Measurements from ENCODE around the gene CHST1.

CHST1 gene

DNA sequence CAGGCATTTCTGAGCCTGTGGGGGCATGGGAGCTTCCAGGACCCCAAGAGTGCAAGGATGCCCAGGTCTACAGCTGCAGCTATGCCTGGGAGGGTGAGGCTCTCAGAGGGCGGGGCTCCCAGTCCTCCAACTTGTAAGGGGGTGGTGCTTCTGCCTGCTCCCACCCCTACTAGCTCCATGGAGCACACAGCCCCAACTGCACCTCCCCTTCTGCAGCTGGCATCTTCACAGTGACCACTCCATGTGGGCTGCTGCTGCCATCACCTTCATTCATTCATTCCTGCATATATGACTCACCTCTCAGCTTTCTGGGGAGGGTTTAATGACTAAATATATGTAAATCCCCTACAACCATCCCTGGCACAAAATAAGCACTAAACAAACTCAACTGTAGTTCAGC, 43.8 kb downstream of the CHST1 start:
- TF ChIP-seq, protein P1, sequence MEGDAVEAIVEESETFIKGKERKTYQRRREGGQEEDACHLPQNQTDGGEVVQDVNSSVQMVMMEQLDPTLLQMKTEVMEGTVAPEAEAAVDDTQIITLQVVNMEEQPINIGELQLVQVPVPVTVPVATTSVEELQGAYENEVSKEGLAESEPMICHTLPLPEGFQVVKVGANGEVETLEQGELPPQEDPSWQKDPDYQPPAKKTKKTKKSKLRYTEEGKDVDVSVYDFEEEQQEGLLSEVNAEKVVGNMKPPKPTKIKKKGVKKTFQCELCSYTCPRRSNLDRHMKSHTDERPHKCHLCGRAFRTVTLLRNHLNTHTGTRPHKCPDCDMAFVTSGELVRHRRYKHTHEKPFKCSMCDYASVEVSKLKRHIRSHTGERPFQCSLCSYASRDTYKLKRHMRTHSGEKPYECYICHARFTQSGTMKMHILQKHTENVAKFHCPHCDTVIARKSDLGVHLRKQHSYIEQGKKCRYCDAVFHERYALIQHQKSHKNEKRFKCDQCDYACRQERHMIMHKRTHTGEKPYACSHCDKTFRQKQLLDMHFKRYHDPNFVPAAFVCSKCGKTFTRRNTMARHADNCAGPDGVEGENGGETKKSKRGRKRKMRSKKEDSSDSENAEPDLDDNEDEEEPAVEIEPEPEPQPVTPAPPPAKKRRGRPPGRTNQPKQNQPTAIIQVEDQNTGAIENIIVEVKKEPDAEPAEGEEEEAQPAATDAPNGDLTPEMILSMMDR (IDR thresholded peaks at IDR 0.05): no peak

DNA sequence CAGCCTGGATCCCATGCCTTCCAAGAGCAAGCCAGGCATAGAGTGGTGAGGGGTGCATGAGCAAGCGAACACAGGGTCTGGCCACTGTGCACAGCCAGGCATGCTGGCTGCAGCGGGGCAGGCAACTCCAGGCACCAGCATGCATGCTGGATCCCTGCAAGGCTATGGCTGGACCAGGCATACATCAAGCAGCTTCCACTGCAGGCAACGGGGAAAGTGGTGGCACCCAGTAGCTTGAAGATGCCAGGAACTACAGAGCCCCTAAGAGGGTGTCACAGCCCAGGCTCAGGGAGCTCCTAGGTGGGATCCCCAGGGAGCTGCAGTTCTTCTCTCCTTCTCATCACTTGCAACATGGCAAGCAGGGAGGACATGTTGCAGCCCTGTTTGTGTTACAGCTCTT, 45.2 kb downstream of the CHST1 start:
- TF ChIP-seq, protein P1 (IDR thresholded peaks at IDR 0.05): no peak

DNA sequence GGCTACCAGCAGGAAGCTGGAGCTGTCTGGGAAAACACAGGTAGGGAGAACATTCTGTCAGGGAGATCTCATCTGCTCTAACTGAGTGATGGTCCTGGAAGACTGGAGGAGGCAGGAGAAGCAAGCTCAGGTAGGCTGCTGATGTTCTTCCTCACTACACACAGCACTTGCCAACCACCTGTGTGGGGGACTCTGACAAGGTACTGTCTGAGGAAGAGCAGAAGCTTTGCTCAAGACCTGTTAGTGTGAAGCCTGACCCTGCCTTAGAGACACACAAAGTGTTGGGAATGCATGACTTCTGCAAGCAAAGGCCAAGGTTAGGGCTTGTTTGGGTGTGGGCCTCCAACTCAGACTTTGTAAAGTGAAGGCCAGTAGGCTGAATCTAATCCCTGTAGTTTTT, 46.5 kb downstream of the CHST1 start:
- TF ChIP-seq, protein P1 (IDR thresholded peaks at IDR 0.05): no peak

DNA sequence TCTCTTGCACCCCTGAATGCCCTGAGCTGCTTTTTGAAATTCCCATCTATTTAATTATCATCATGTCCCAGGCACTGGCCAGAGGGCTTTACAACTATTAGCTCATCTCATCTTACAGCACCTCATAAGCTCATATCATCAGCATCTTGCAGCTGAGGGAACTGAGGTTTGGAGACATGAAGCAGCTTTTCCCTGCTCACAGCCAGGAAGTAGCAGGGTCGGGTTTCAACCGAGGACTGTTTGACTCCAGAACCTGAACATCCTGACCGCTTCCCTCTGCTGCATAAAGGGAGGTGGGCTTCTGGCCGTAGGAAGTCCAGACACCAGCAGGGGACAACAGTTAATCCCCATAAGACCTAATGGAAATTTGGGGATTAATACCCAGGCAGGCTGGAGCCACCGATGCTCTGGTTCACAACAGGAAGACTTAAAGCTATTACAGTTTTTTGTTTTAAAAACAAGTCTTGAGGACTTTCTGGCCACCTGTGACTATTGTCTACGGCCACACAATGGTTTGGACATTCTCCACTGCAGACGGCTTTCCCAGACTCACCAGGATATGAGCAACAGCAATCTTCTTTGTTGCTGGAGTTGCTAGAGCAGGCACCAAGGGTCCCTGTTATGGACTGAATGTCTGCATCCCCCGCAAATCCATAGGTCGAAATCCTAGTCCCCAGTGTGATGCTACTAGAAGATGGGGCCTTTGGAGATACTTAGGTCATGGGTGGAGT, 47.4 kb downstream of the CHST1 start:
- TF ChIP-seq, protein P1 (IDR thresholded peaks at IDR 0.05): no peak

DNA sequence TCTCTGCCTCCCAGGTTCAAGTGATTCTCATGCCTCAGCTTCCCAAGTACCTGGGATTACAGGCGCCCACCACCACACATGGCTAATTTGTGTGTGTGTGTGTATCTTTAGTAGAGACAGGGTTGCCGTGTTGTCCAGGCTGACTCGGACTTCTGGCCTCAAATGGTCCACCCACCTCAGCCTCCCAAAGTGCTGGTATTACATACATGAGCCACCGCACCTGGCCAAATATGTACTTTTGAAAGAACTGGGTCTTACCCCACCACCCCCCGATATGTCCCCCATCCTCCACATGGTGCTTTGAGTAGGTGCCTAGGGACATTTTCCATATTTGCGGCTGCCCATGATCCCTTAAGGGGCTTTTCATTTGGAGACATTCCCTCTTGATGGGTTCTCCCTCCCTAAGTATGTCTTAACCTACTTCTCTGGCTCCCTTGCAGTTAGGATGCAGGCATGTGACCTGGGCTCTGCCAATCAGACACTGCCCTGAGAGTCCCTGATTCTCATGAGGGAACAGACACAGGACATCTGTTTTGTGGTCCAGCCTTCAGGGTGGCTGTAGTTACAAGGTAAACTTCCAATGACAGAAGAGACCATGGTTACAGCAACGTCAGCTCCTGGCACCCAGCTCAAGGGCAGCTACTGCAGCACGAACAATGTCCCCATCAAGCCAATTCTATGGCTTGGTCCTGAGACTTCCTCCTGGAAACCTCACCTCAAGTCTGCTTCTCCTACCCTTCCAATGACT, 48.4 kb downstream of the CHST1 start:
- TF ChIP-seq, protein P1 (IDR thresholded peaks at IDR 0.05): no peak

DNA sequence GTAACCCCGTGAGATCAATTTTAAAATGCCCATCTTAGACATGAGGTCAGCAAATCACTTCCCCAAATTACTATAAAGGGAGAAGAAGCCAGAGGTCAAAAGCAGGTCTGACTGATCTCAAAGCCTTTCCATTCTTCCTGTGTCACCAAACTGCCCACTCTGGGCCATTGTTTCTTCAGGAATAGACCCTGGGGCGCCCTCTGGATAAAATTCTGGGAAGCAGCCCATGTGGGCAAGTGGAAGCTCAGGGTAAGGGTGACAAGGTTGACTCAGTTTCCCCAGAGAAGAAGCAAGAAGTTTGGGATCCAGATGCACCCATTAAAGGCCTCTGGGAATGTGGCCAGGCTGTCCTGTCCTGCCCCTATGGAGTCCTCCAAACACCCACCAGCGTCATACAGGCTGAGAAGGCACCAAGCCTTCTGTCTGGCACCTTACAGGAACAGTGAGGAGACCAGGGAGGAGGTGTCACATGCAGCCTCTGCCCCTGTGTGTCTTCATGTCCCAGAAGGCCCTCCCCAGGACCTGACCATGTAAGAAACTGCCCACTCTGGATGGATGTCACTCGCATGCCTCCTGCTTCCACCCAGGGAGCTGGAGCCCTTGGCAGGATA, 50.1 kb downstream of the CHST1 start:
- TF ChIP-seq, protein P1 (IDR thresholded peaks at IDR 0.05): no peak

DNA sequence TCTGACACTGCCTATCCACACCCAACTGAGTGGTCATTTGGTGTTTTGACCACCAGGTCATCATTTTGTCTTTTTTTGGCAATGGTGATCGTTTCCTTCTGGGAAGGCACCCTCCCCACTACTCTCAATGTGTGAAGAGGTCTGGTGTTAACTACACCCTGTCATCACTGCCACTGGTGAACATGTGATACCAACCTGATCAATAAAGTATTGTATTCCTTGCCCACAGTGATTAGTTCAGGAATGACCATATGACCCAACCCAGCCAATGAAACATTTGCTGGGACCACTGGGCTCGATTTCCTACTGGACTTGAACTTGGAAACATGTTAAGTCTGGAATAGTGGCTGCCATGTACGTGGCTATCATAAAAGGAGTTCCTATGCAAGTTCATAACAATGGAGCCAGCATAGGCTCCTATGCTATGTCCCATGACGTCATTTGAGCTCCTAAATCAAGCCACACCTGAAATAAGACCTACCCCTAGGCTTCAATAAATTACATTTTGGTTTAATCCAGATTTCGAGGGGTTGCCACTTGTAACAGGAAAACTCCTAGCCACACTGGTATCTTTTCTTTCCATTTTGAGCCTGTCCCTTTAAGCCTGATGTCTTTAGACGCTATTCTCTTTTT, 51.1 kb downstream of the CHST1 start:
- TF ChIP-seq, protein P1 (IDR thresholded peaks at IDR 0.05): no peak
